H1 (cell line): ENCODE results near the gene CLDN4. TPM values are rescaled to one million over a fixed set of nuclear protein-coding genes. Genes with fewer than 3 reads are reported as not detected.

Experiments used
- CTCF ChIA-PET: fragments of 300-600 bp; sonication (Branson Sonifier 250); formaldehyde crosslinking; loops from one replicate; lab custom pipeline; 2021; ENCODE audit not compliant: partially characterized antibody; lab: Charles Lee
- POLR2A ChIA-PET: fragments of 300-600 bp; sonication (Branson Sonifier 250); formaldehyde crosslinking; loops from one replicate; lab custom pipeline; 2021; ENCODE audit warnings: inconsistent platforms; ENCODE audit not compliant: partially characterized antibody; lab: Charles Lee
- DNase-seq, 2 experiments: peaks; one replicate each; pipeline versions ENCODE4 v3.0.0 to v3.0.0-alpha.2; 2010 to 2022; ENCODE audit warnings: low spot score in 2 of 2, low read depth in 1 of 2, mixed read lengths in 1 of 2
- FAIRE-seq: peaks from 2 replicates; lab custom pipeline; 2011; peaks lifted over from hg19 to GRCh38; lab: Jason Lieb, UNC
- H2AFZ ChIP-seq: 2 replicates; pipeline ENCODE4 v1.8.1; 2012; ENCODE audit warnings: low read length, inconsistent platforms
- H2AK5ac ChIP-seq: 2 replicates; pipeline ENCODE4 v1.6.1; 2013; ENCODE audit warnings: low read depth, low read length
- H2BK120ac ChIP-seq: replicated peaks from 2 replicates; pipeline ENCODE3; 2013; ENCODE audit warnings: low read depth, low read length, inconsistent platforms
- H2BK12ac ChIP-seq: 2 replicates; pipeline ENCODE4 v1.6.1; 2013; ENCODE audit warnings: low read depth, low read length
- H2BK15ac ChIP-seq: 2 replicates; pipeline ENCODE4 v1.6.1; 2013; ENCODE audit warnings: low read length
- H2BK20ac ChIP-seq: 2 replicates; pipeline ENCODE4 v1.6.1; 2013; ENCODE audit warnings: low read length
- H2BK5ac ChIP-seq: 2 replicates; pipeline ENCODE4 v1.6.1; 2013; ENCODE audit warnings: low read depth, low read length
- H3K14ac ChIP-seq: 2 replicates; pipeline ENCODE4 v1.6.1; 2013; ENCODE audit warnings: inconsistent platforms; ENCODE audit not compliant: insufficient read length
- H3K18ac ChIP-seq: 2 replicates; pipeline ENCODE4 v1.6.1; 2013; ENCODE audit warnings: low read length; ENCODE audit errors: extremely low read depth
- H3K23ac ChIP-seq: 2 replicates; pipeline ENCODE4 v1.6.1; 2013; ENCODE audit warnings: inconsistent platforms; ENCODE audit not compliant: insufficient read length
- H3K23me2 ChIP-seq: 2 replicates; pipeline ENCODE4 v1.6.1; 2013; ENCODE audit warnings: low read depth, low read length
- H3K27ac ChIP-seq: 2 replicates; pipeline ENCODE4 v1.6.1; 2011; ENCODE audit warnings: low read depth, low read length, inconsistent platforms
- H3K27me3 ChIP-seq, 4 experiments: replicated peaks in 1 of 4; 1 replicate in 1 of 4; 2 replicates in 3 of 4; pipeline versions ENCODE4 v1.6.1 to v1.8.1; 2011 to 2013; ENCODE audit warnings: low read length in 3 of 4, mild to moderate bottlenecking in 3 of 4, inconsistent platforms in 2 of 4, mixed read lengths in 2 of 4, moderate library complexity in 1 of 4; ENCODE audit not compliant: control insufficient read depth in 3 of 4, insufficient read depth in 3 of 4; ENCODE audit errors: extremely low read depth in 1 of 4
- H3K36me3 ChIP-seq, 4 experiments: 2 replicates each; pipeline versions ENCODE4 v1.6.1 to v1.8.1; 2011 to 2013; ENCODE audit warnings: mild to moderate bottlenecking in 4 of 4, low read length in 3 of 4, moderate library complexity in 2 of 4, control low read depth in 1 of 4, inconsistent platforms in 1 of 4; ENCODE audit not compliant: insufficient read depth in 4 of 4, control insufficient read depth in 2 of 4
- H3K4ac ChIP-seq: replicated peaks from 2 replicates; pipeline ENCODE3; 2013; ENCODE audit warnings: low read length, low read depth, mixed read lengths, inconsistent platforms; ENCODE audit not compliant: insufficient read length
- H3K4me1 ChIP-seq, 4 experiments: replicated peaks in 1 of 4; 1 replicate in 1 of 4; 2 replicates in 3 of 4; pipeline versions ENCODE4 v1.6.1 to v1.8.1; 2011 to 2013; ENCODE audit warnings: low read length in 3 of 4, inconsistent platforms in 2 of 4, mixed read lengths in 1 of 4; ENCODE audit not compliant: insufficient read depth in 4 of 4, control insufficient read depth in 3 of 4
- H3K4me2 ChIP-seq, 2 experiments: 2 replicates each; pipeline versions ENCODE4 v1.6.1 to v1.8.1; 2011 to 2013; ENCODE audit warnings: low read depth in 2 of 2, low read length in 2 of 2, control low read depth in 1 of 2, inconsistent platforms in 1 of 2, mild to moderate bottlenecking in 1 of 2; ENCODE audit not compliant: insufficient read depth in 1 of 2
- H3K4me3 ChIP-seq, 4 experiments: fragments of 200-600, 300-600 bp in 1 of 4; sonication (generic), shearing (Covaris generic), sonication (Bioruptor Twin) in 1 of 4; 2 replicates each; pipeline versions ENCODE4 v1.5.1 to v1.8.1; 2011 to 2016; ENCODE audit warnings: low read length in 4 of 4, low read depth in 3 of 4, control low read depth in 2 of 4, inconsistent platforms in 2 of 4, mild to moderate bottlenecking in 2 of 4, mixed read lengths in 1 of 4, moderate library complexity in 1 of 4; ENCODE audit not compliant: insufficient read depth in 2 of 4; ENCODE audit errors: extremely low read depth in 1 of 4
- H3K56ac ChIP-seq: replicated peaks from 2 replicates; pipeline ENCODE3; 2013; ENCODE audit warnings: low read depth, mild to moderate bottlenecking, mixed read lengths, low read length, inconsistent platforms; ENCODE audit not compliant: insufficient read length
- H3K79me1 ChIP-seq: 2 replicates; pipeline ENCODE4 v1.6.1; 2013; ENCODE audit warnings: low read depth, low read length, control low read depth
- H3K79me2 ChIP-seq, 2 experiments: 2 replicates each; pipeline versions ENCODE4 v1.6.1 to v1.8.1; 2012 to 2013; ENCODE audit warnings: low read length in 2 of 2, mild to moderate bottlenecking in 2 of 2, inconsistent platforms in 1 of 2; ENCODE audit not compliant: insufficient read depth in 2 of 2, control insufficient read depth in 1 of 2
- H3K9ac ChIP-seq, 4 experiments: replicated peaks in 1 of 4; 1 replicate in 1 of 4; 2 replicates in 3 of 4; pipeline versions ENCODE4 v1.6.1 to v1.8.1; 2011 to 2013; ENCODE audit warnings: low read depth in 3 of 4, low read length in 3 of 4, control low read depth in 2 of 4, mild to moderate bottlenecking in 2 of 4, moderate library complexity in 2 of 4, inconsistent platforms in 1 of 4; ENCODE audit errors: extremely low read depth in 1 of 4
- H3K9me3 ChIP-seq, 2 experiments: 2 replicates each; pipeline versions ENCODE4 v1.6.1 to v1.8.1; 2012 to 2013; ENCODE audit warnings: mild to moderate bottlenecking in 2 of 2, moderate library complexity in 2 of 2, control low read depth in 1 of 2, inconsistent platforms in 1 of 2, low read depth in 1 of 2, low read length in 1 of 2, mixed read lengths in 1 of 2; ENCODE audit not compliant: insufficient read depth in 2 of 2
- H4K20me1 ChIP-seq, 2 experiments: replicated peaks in 1 of 2; 2 replicates each; pipeline versions ENCODE3 to v1.8.1; 2011 to 2013; ENCODE audit warnings: inconsistent platforms in 2 of 2, low read length in 2 of 2, mild to moderate bottlenecking in 1 of 2; ENCODE audit not compliant: insufficient read depth in 2 of 2, control insufficient read depth in 1 of 2
- H4K5ac ChIP-seq: 2 replicates; pipeline ENCODE4 v1.6.1; 2013; ENCODE audit warnings: low read length, low read depth, mixed read lengths, inconsistent platforms; ENCODE audit not compliant: insufficient read length
- H4K8ac ChIP-seq: 2 replicates; pipeline ENCODE4 v1.8.0; 2013; ENCODE audit warnings: mild to moderate bottlenecking, moderate library complexity, low read length, inconsistent platforms; ENCODE audit not compliant: insufficient read depth; ENCODE audit errors: extremely low read depth
- H4K91ac ChIP-seq: replicated peaks from 2 replicates; pipeline ENCODE3; 2013; ENCODE audit warnings: low read length, mixed read lengths, inconsistent platforms; ENCODE audit not compliant: insufficient read length
- ATF2 ChIP-seq: IDR thresholded peaks from 2 replicates; pipeline ENCODE4 v1.6.1; 2012; ENCODE audit warnings: low read length, inconsistent platforms
- BACH1 ChIP-seq: IDR thresholded peaks from 2 replicates; pipeline ENCODE4 v1.6.1; 2012; ENCODE audit warnings: low read length, improper control_type of control experiment
- CEBPB ChIP-seq: IDR thresholded peaks from 2 replicates; pipeline ENCODE4 v1.6.1; 2012; ENCODE audit warnings: low read depth, low read length
- CTBP2 ChIP-seq: IDR thresholded peaks from 2 replicates; pipeline ENCODE4 v1.7.0; 2011; ENCODE audit warnings: borderline replicate concordance, mild to moderate bottlenecking, moderate library complexity, mixed read lengths, low read length; ENCODE audit not compliant: insufficient read depth, insufficient read length
- EGR1 ChIP-seq: IDR thresholded peaks from 2 replicates; pipeline ENCODE4 v1.6.1; 2011; ENCODE audit warnings: low read depth, low read length, borderline replicate concordance
- HDAC6 ChIP-seq: IDR thresholded peaks from one replicate; pipeline ENCODE4 v1.7.1; 2012; ENCODE audit warnings: low read depth, mild to moderate bottlenecking, inconsistent platforms, low read length, moderate library complexity
- WGBS, 2 experiments: shearing (Covaris generic) in 1 of 2; methylation state at CpG; one replicate each; pipeline versions ENCODE4 v1.1.6 to v1.1.7; 2013 to 2015; ENCODE audit warnings: low lambda C conversion rate in 2 of 2, mixed read lengths in 2 of 2, inconsistent platforms in 1 of 2, low coverage in 1 of 2, missing lambda C conversion rate in 1 of 2; ENCODE audit not compliant: insufficient replicate concordance in 2 of 2, insufficient coverage in 1 of 2, insufficient read length in 1 of 2; ENCODE audit errors: extremely low coverage in 1 of 2, missing lambda C conversion rate in 1 of 2; 5-methylcytosine and 5-hydroxymethylcytosine counted together
- polyA plus RNA-seq, 7 experiments: library from polyadenylated mRNA; depleted of rRNA in 3 of 7; stranded (reverse) in 5 of 7; unstranded in 2 of 7; fragments of >200 nt in 5 of 7; fragments of 200-250 nt in 2 of 7; gene quantifications; 1 replicate in 5 of 7; 2 replicates in 1 of 7; 4 replicates in 1 of 7; pipeline versions ENCODE4 v1.2.1 to v1.2.3, GENCODE V29; 2011 to 2013; ENCODE audit warnings: missing spikeins in 2 of 7, mixed read lengths in 2 of 7
- total RNA-seq: library from RNA; stranded (reverse); fragmentation: NEBNext Ultra II Directional; extraction: Animal tissue kit (Norgen Biotek cat#: 25700); gene quantifications from 2 replicates; pipeline ENCODE4 v1.2.1, GENCODE V29; 2021

The CLDN4 gene
- total and polyA plus RNA-seq, 2 of the 8 experiments (the other 6 are each of a cell fraction or from before 2014, with no cell fraction given), result 28.0 to 69.3 TPM

- CTCF ChIA-PET, result no interaction called here
- FAIRE-seq, result no peak
- H3K18ac ChIP-seq, result no peak overlapping the region
These were observed 29.2 kb upstream of the CLDN4 start for GRCh38 chr7:73801577-73801976.

More at GRCh38 chr7:73801577-73801976, 29.2 kb upstream of the CLDN4 start:
- H4K5ac ChIP-seq, result no peak overlapping the region
- H2BK5ac ChIP-seq, result no peak overlapping the region
- H2BK15ac ChIP-seq, result no peak overlapping the region
- H4K20me1 ChIP-seq, result no peaks in the 10 kb centered on the region
- H2AK5ac ChIP-seq, result no peak overlapping the region
- no peak overlapping the region for H3K9ac ChIP-seq
- no peak overlapping the region for H2AFZ ChIP-seq
- H3K9me3 ChIP-seq, result no peaks in the 10 kb centered on the region
- H4K91ac ChIP-seq, result no peak overlapping the region
- no peaks in the 10 kb centered on the region for H3K79me2 ChIP-seq
- H3K14ac ChIP-seq, result no peak overlapping the region
- no peak overlapping the region for H3K56ac ChIP-seq
- no peak overlapping the region for H3K4me2 ChIP-seq
- H3K36me3 ChIP-seq, result no peaks in the 10 kb centered on the region
- H2BK12ac ChIP-seq, result no peak overlapping the region
- H3K27ac ChIP-seq, result no peak overlapping the region
- no peak overlapping the region for H2BK20ac ChIP-seq
- H3K23me2 ChIP-seq, result no peaks in the 10 kb centered on the region
- TF ChIP-seq HDAC6 (no peak), BACH1 (no peak), ATF2 (no peak), CEBPB (no peak), EGR1 (no peak), CTBP2 (no peak)
- TF ChIP-seq, all 59 proteins: peak for 0
- no peak for DNase-seq
- H3K4ac ChIP-seq, result no peak overlapping the region
- WGBS, 2 experiments, result 76% methylated on average over 1 of the region's 1 CpG; no CpG with 5 or more reads in 1 of the 2 experiments
- no peak overlapping the region for H4K8ac ChIP-seq
- H3K23ac ChIP-seq, result no peak overlapping the region
- POLR2A ChIA-PET, result no interaction called here
- H3K27me3 ChIP-seq, result no peaks in the 10 kb centered on the region
- H3K4me3 ChIP-seq, result no peak overlapping the region
- no peaks in the 10 kb centered on the region for H3K79me1 ChIP-seq
- peaks cover 0 to 6% (median 0%) of the 10 kb centered on the region in 4 experiments; a peak in 1 of 7 replicates for H3K4me1 ChIP-seq
- H2BK120ac ChIP-seq, result no peak overlapping the region
